PC-9 (cell line): ENCODE measurements around the gene HTR1E.

Source experiments
- EZH2 ChIP-seq: fragments of 200-600 bp; sonication (generic); IDR thresholded peaks from 2 replicates; pipeline ENCODE4 v1.8.0; 2017; ENCODE audit warnings: antibody characterized with exemption, low read depth
- TF ChIP-seq, protein P1 (sequence below): fragments of 200-600 bp; sonication (generic); conservative IDR thresholded peaks from 2 replicates; pipeline ENCODE4 v1.6.1; 2017; ENCODE audit warnings: mixed run types, antibody characterized with exemption, mild to moderate bottlenecking, moderate library complexity

DNA sequence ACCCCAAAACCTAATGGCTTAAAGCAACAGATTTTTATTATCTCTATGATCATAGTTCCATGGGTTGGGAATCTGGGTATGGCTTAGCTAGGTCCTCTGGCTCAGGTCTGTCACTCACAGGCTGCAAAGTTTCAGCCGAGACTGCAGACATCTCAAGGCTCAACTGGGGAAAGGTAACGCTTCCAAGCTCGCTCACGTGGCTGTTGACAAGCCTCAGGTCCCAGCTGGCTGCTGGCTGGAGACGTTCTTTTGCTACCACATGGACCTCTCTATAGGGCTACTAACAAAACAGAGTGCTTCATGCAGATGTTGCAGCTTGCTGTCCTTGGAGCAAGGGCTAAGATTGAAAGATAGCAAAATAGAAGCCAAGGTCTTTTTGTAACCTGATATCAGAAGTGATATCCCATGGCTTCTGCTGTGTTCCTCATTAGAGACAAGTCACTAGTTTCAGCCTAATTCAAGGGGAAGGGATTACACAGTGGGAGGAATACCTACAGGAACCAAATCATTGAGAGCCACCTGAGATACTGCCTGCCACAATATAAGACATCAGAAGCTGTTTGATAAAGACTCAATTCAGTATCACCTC, 6.6 kb downstream of the HTR1E start:
- TF ChIP-seq, protein P1, sequence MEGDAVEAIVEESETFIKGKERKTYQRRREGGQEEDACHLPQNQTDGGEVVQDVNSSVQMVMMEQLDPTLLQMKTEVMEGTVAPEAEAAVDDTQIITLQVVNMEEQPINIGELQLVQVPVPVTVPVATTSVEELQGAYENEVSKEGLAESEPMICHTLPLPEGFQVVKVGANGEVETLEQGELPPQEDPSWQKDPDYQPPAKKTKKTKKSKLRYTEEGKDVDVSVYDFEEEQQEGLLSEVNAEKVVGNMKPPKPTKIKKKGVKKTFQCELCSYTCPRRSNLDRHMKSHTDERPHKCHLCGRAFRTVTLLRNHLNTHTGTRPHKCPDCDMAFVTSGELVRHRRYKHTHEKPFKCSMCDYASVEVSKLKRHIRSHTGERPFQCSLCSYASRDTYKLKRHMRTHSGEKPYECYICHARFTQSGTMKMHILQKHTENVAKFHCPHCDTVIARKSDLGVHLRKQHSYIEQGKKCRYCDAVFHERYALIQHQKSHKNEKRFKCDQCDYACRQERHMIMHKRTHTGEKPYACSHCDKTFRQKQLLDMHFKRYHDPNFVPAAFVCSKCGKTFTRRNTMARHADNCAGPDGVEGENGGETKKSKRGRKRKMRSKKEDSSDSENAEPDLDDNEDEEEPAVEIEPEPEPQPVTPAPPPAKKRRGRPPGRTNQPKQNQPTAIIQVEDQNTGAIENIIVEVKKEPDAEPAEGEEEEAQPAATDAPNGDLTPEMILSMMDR = no peak
- TF ChIP-seq EZH2 = no peak
